ENCODE data around the gene DCBLD2.
"Not testable (repeated sequence)": the region's sequence is repeated elsewhere in the genome, so short reads cannot be mapped to it uniquely, and the experiment has no call there.

The DCBLD2 gene

GRCh38 chr3:98875535-98875934 is 26.0 kb downstream of the DCBLD2 start:
- H3K27me3 ChIP-seq (ENCODE audit: insufficient read depth, low read length): no peaks in the 10 kb centered on the region
- no peaks in the 10 kb centered on the region for H3K9me3 ChIP-seq (ENCODE audit: insufficient read depth, low read depth, low read length)
- no peak overlapping the region for H3K23ac ChIP-seq (ENCODE audit: low read length)
- no peak overlapping the region for H2BK12ac ChIP-seq (ENCODE audit: low read length)
- H3K4ac ChIP-seq (ENCODE audit: low read depth, low read length): no peak overlapping the region
- no peak overlapping the region for H3K4me2 ChIP-seq (ENCODE audit: low read length)
- no peak overlapping the region for H4K8ac ChIP-seq (ENCODE audit: low read depth, low read length)
- H3K27ac ChIP-seq (ENCODE audit: low read depth, low read length): no peak overlapping the region
- no peak overlapping the region for H2AFZ ChIP-seq (ENCODE audit: insufficient read depth, low read length, poor library complexity)
- no peak overlapping the region for H2BK120ac ChIP-seq (ENCODE audit: insufficient read depth, low read length, poor library complexity)
- no peak overlapping the region for H4K12ac ChIP-seq (ENCODE audit: low read depth, low read length)
- peaks cover 0 to 2% of the 10 kb centered on the region in 2 experiments for H3K36me3 ChIP-seq (ENCODE audit: control insufficient read depth in 1 of 2, insufficient read depth in 2 of 2, low read length in 2 of 2)
- no peaks in the 10 kb centered on the region for H3K79me1 ChIP-seq (ENCODE audit: low read length)
- DNase-seq: no peak
- H3K9ac ChIP-seq (ENCODE audit: low read length): no peak overlapping the region
- H4K91ac ChIP-seq (ENCODE audit: low read depth, low read length): no peak overlapping the region
- no peak overlapping the region for H2BK5ac ChIP-seq (ENCODE audit: low read depth, low read length, poor library complexity)
- no peak overlapping the region for H3K14ac ChIP-seq (ENCODE audit: low read length)
- WGBS (ENCODE audit: extremely low coverage, insufficient coverage, insufficient read length): no CpG with 5 or more reads among the region's 3 CpGs
- no peak overlapping the region for H3K18ac ChIP-seq (ENCODE audit: low read length)
- H3K79me2 ChIP-seq (ENCODE audit: control insufficient read depth, insufficient read depth, low read length, poor library complexity): no peaks in the 10 kb centered on the region
- H3K4me1 ChIP-seq (ENCODE audit: control insufficient read depth in 1 of 2, insufficient read depth in 2 of 2, low read length in 2 of 2): no peaks in the 10 kb centered on the region
- H2AK5ac ChIP-seq (ENCODE audit: low read length): no peak overlapping the region
- no peak overlapping the region for H3K4me3 ChIP-seq (ENCODE audit: low read depth, low read length)

GRCh38 chr3:98874602-98875249 is 26.8 kb downstream of the DCBLD2 start:
- H2AFZ ChIP-seq (ENCODE audit: insufficient read depth, low read length, poor library complexity): no peak overlapping the region
- H2BK120ac ChIP-seq (ENCODE audit: insufficient read depth, low read length, poor library complexity): no peak overlapping the region
- H2BK5ac ChIP-seq (ENCODE audit: low read depth, low read length, poor library complexity): no peak overlapping the region
- H4K12ac ChIP-seq (ENCODE audit: low read depth, low read length): no peak overlapping the region
- no peaks in the 10 kb centered on the region for H3K79me2 ChIP-seq (ENCODE audit: control insufficient read depth, insufficient read depth, low read length, poor library complexity)
- H2AK5ac ChIP-seq (ENCODE audit: low read length): no peak overlapping the region
- H4K8ac ChIP-seq (ENCODE audit: low read depth, low read length): no peak overlapping the region
- no peak overlapping the region for H3K4me3 ChIP-seq (ENCODE audit: low read depth, low read length)
- H3K9ac ChIP-seq (ENCODE audit: low read length): no peak overlapping the region
- no peak overlapping the region for H4K91ac ChIP-seq (ENCODE audit: low read depth, low read length)
- DNase-seq: no peak
- no peak overlapping the region for H3K27ac ChIP-seq (ENCODE audit: low read depth, low read length)
- no peak overlapping the region for H2BK12ac ChIP-seq (ENCODE audit: low read length)
- H3K36me3 ChIP-seq (ENCODE audit: control insufficient read depth in 1 of 2, insufficient read depth in 2 of 2, low read length in 2 of 2): no peaks in the 10 kb centered on the region
- H3K18ac ChIP-seq (ENCODE audit: low read length): no peak overlapping the region
- no peak overlapping the region for H3K23ac ChIP-seq (ENCODE audit: low read length)
- H3K79me1 ChIP-seq (ENCODE audit: low read length): no peaks in the 10 kb centered on the region
- WGBS (ENCODE audit: extremely low coverage, insufficient coverage, insufficient read length): no CpG with 5 or more reads among the region's 6 CpGs
- H3K4ac ChIP-seq (ENCODE audit: low read depth, low read length): no peak overlapping the region
- no peak overlapping the region for H3K4me2 ChIP-seq (ENCODE audit: low read length)
- H3K14ac ChIP-seq (ENCODE audit: low read length): no peak overlapping the region
- H3K9me3 ChIP-seq (ENCODE audit: insufficient read depth, low read depth, low read length): no peaks in the 10 kb centered on the region
- no peaks in the 10 kb centered on the region for H3K4me1 ChIP-seq (ENCODE audit: control insufficient read depth in 1 of 2, insufficient read depth in 2 of 2, low read length in 2 of 2)
- no peaks in the 10 kb centered on the region for H3K27me3 ChIP-seq (ENCODE audit: insufficient read depth, low read length)

GRCh38 chr3:98869391-98869790 is 32.1 kb downstream of the DCBLD2 start:
- no peak overlapping the region for H3K14ac ChIP-seq (ENCODE audit: low read length)
- H3K27me3 ChIP-seq (ENCODE audit: insufficient read depth, low read length): no peaks in the 10 kb centered on the region

GRCh38 chr3:98857971-98858370 is 43.5 kb downstream of the DCBLD2 start:
- H3K36me3 ChIP-seq (ENCODE audit: control insufficient read depth in 1 of 2, insufficient read depth in 2 of 2, low read length in 2 of 2); H3K9ac ChIP-seq (ENCODE audit: low read length); H2BK12ac ChIP-seq (ENCODE audit: low read length); H3K79me2 ChIP-seq (ENCODE audit: control insufficient read depth, insufficient read depth, low read length, poor library complexity); H3K4ac ChIP-seq (ENCODE audit: low read depth, low read length); H3K27ac ChIP-seq (ENCODE audit: low read depth, low read length); H3K79me1 ChIP-seq (ENCODE audit: low read length); H2BK5ac ChIP-seq (ENCODE audit: low read depth, low read length, poor library complexity); H3K27me3 ChIP-seq (ENCODE audit: insufficient read depth, low read length); H3K9me3 ChIP-seq (ENCODE audit: insufficient read depth, low read depth, low read length); H3K4me3 ChIP-seq (ENCODE audit: low read depth, low read length); H4K8ac ChIP-seq (ENCODE audit: low read depth, low read length); H3K4me2 ChIP-seq (ENCODE audit: low read length); H2AK5ac ChIP-seq (ENCODE audit: low read length); H2AFZ ChIP-seq (ENCODE audit: insufficient read depth, low read length, poor library complexity); H4K91ac ChIP-seq (ENCODE audit: low read depth, low read length); H3K18ac ChIP-seq (ENCODE audit: low read length); H3K14ac ChIP-seq (ENCODE audit: low read length); H4K12ac ChIP-seq (ENCODE audit: low read depth, low read length); H3K4me1 ChIP-seq (ENCODE audit: control insufficient read depth in 1 of 2, insufficient read depth in 2 of 2, low read length in 2 of 2); DNase-seq; H2BK120ac ChIP-seq (ENCODE audit: insufficient read depth, low read length, poor library complexity); H3K23ac ChIP-seq (ENCODE audit: low read length): not testable (repeated sequence)
- no CpG with 5 or more reads among the region's 21 CpGs for WGBS (ENCODE audit: extremely low coverage, insufficient coverage, insufficient read length)

More at GRCh38 chr3:98869391-98869790, 32.1 kb downstream of the DCBLD2 start:
- Histone ChIP-seq H2AFZ (ENCODE audit: insufficient read depth, low read length, poor library complexity) (no peak overlapping the region), H2BK12ac (ENCODE audit: low read length) (no peak overlapping the region), H3K23ac (ENCODE audit: low read length) (no peak overlapping the region), H3K9ac (ENCODE audit: low read length) (no peak overlapping the region), H3K4ac (ENCODE audit: low read depth, low read length) (no peak overlapping the region), H3K4me1 (ENCODE audit: control insufficient read depth in 1 of 2, insufficient read depth in 2 of 2, low read length in 2 of 2) (no peaks in the 10 kb centered on the region), H2AK5ac (ENCODE audit: low read length) (no peak overlapping the region), H4K91ac (ENCODE audit: low read depth, low read length) (no peak overlapping the region), H3K4me2 (ENCODE audit: low read length) (no peak overlapping the region), H4K8ac (ENCODE audit: low read depth, low read length) (no peak overlapping the region), H2BK120ac (ENCODE audit: insufficient read depth, low read length, poor library complexity) (no peak overlapping the region), H3K18ac (ENCODE audit: low read length) (no peak overlapping the region), H3K79me1 (ENCODE audit: low read length) (no peaks in the 10 kb centered on the region), H3K36me3 (ENCODE audit: control insufficient read depth in 1 of 2, insufficient read depth in 2 of 2, low read length in 2 of 2) (no peaks in the 10 kb centered on the region), H3K9me3 (ENCODE audit: insufficient read depth, low read depth, low read length) (no peaks in the 10 kb centered on the region), H4K12ac (ENCODE audit: low read depth, low read length) (no peak overlapping the region), H3K4me3 (ENCODE audit: low read depth, low read length) (no peak overlapping the region), H3K79me2 (ENCODE audit: control insufficient read depth, insufficient read depth, low read length, poor library complexity) (no peaks in the 10 kb centered on the region), H2BK5ac (ENCODE audit: low read depth, low read length, poor library complexity) (no peak overlapping the region), H3K27ac (ENCODE audit: low read depth, low read length) (no peak overlapping the region)
- DNase-seq: no peak
- no CpG with 5 or more reads among the region's 3 CpGs for WGBS (ENCODE audit: extremely low coverage, insufficient coverage, insufficient read length)

All from trophoblast cell (in vitro differentiated cells and primary cell).